GM21619 (cell line): Measurements from ENCODE around the gene PLXNA3.

ENCODE experiments used
- ATAC-seq: cut with Tn5 transposase; IDR thresholded peaks from one replicate; pipeline ENCODE4 v1.9.1; 2021; ENCODE audit not compliant: unreplicated experiment

The PLXNA3 gene

DNA sequence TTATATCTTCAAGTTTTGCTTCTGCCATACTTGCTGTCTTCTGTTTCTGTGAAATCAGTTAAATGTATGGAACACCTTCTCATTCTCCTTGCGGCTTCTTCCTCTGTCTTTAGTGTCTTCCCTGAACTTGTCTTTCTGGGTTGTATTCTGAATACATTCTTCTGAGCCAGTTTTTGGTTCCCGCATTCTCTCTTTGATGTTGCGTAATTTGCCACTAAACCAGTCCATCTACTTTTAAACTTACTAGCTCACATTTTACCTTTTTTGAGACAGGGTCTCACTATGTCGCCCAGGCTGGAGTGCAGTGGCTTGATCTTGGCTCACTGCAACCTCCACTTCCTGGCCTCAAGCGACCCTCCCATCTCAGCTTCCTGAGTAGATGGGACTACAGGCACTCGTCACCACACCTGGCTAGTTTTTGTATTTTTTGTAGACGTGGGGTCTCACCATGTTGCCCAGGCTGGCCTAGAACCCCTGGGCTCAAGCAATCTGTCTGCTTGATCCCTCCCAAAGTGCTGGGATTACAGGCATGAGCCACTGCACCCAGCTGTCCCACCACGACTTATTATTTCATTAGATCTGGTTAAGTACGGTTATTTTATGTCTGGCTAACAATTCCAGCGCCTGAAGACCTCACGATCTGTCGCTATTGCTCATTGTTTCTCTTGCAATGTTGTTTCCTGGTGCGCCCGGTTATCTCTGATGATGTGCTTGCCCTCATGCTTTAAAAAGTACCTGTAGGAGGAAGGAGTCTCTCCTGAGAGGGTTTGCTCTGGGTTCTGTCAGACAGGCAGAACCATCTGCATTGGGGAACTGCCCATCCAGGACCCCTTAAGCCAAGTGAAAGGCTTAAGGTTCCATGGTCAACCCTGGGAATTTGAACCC, 67.8 kb downstream of the PLXNA3 start:
- ATAC-seq: no peak

DNA sequence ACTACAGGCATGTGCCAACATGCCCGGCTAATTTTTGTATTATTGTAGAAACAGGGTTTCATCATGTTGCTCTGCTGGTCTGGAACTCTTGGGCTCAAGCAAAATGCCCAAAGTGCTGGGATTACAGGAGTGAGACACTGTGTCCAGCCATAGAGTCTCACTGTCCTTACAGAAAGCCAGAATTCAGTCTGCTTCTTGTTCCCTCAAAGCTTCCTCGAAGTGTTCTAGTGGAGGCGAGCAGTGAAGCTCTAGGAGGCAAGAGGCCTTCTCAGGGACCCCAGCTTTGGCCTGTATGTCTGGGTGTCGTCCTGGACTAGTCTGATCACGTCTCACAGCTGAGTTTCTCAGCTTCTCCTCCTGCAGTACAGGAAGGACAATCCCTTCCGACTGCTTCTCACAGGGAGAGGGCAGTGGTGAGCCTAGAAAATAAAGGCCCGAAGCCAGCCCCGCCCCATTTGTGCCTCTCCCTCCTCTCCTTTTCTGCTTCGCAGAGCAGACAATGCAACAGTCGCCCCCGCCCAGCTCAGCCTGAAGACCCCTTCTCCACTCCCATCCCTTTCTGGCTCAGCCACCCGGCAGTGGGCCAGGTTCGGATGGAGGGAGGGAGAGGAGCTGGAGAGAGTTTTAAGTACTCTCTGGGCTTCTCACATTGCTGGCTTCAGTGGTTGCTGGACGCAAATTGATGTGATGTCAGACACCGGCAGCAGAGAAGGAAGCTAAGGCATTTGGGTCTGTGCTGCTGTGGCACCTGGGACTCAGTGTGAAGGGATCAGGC, 69.0 kb downstream of the PLXNA3 start:
- ATAC-seq: peak; percentile 82
